Activated CD8-positive, alpha-beta memory T cell treated with anti-CD3 and anti-CD28 coated beads for 1 hour (primary cell): Measurements from ENCODE around the gene UNC93B1.
"Not testable (repeated sequence)": the region's sequence is repeated elsewhere in the genome, so short reads cannot be mapped to it uniquely, and the experiment has no call there.

Experiments
- DNase-seq, 2 donors: peaks; one replicate each; pipeline ENCODE4 v3.0.0-alpha.2; 2020; ENCODE audit warnings: low read depth in 1 of 2; ENCODE audit errors: extremely low read depth in 1 of 2

The UNC93B1 gene

GRCh38 chr11:67995579-67995978, 8.3 kb downstream of the UNC93B1 start:
- DNase-seq: not testable (repeated sequence)

- not testable (repeated sequence) for DNase-seq
These were observed 8.8 kb downstream of the UNC93B1 start for GRCh38 chr11:67995129-67995528.

- DNase-seq: not testable (repeated sequence)
These were observed 9.5 kb downstream of the UNC93B1 start for GRCh38 chr11:67994387-67994786.

- DNase-seq: not testable (repeated sequence)
These were observed 10.1 kb downstream of the UNC93B1 start for GRCh38 chr11:67993821-67994220.

GRCh38 chr11:67991347-67992121, 12.4 kb downstream of the UNC93B1 start:
- not testable (repeated sequence) for DNase-seq

GRCh38 chr11:67990546-67991346, 13.2 kb downstream of the UNC93B1 start:
- not testable (repeated sequence) for DNase-seq

- not testable (repeated sequence) for DNase-seq
These were observed 18.6 kb downstream of the UNC93B1 start for GRCh38 chr11:67985302-67985701.

- DNase-seq: no peak
These were observed 19.9 kb downstream of the UNC93B1 start for GRCh38 chr11:67983951-67984350.

GRCh38 chr11:67982255-67982857, 21.5 kb downstream of the UNC93B1 start:
- not testable (repeated sequence) for DNase-seq

GRCh38 chr11:67981226-67981625, 22.7 kb downstream of the UNC93B1 start:
- not testable (repeated sequence) for DNase-seq

- not testable (repeated sequence) for DNase-seq
These were observed 25.0 kb downstream of the UNC93B1 start for GRCh38 chr11:67978766-67979418.

GRCh38 chr11:67974746-67975145, 29.2 kb downstream of the UNC93B1 start:
- DNase-seq: not testable (repeated sequence)

- not testable (repeated sequence) for DNase-seq
These were observed 38.0 kb downstream of the UNC93B1 start for GRCh38 chr11:67965830-67966348.

- DNase-seq: not testable (repeated sequence)
These were observed 39.2 kb downstream of the UNC93B1 start for GRCh38 chr11:67964746-67965145.

- DNase-seq: not testable (repeated sequence)
These were observed 40.0 kb downstream of the UNC93B1 start for GRCh38 chr11:67963879-67964278.

- DNase-seq: not testable (repeated sequence)
These were observed 40.7 kb downstream of the UNC93B1 start for GRCh38 chr11:67963217-67963616.

- not testable (repeated sequence) for DNase-seq
These were observed 47.7 kb downstream of the UNC93B1 start for GRCh38 chr11:67956236-67956635.

- DNase-seq: peak; percentile 31 to 79
These were observed 48.4 kb downstream of the UNC93B1 start for GRCh38 chr11:67955461-67956007.

- DNase-seq: not testable (repeated sequence)
These were observed 48.9 kb downstream of the UNC93B1 start for GRCh38 chr11:67954971-67955370.

- DNase-seq: not testable (repeated sequence)
These were observed 49.6 kb downstream of the UNC93B1 start for GRCh38 chr11:67954251-67954650.
